GM18517 (cell line): Measurements from ENCODE around the gene IRF7.
"Not testable (repeated sequence)": the region's sequence is repeated elsewhere in the genome, so short reads cannot be mapped to it uniquely, and the experiment has no call there.

ENCODE experiments used
- ATAC-seq: cut with Tn5 transposase; IDR thresholded peaks from one replicate; pipeline ENCODE4 v1.9.1; 2021; ENCODE audit warnings: mild to moderate bottlenecking, moderate library complexity; ENCODE audit not compliant: unreplicated experiment

The IRF7 gene

DNA sequence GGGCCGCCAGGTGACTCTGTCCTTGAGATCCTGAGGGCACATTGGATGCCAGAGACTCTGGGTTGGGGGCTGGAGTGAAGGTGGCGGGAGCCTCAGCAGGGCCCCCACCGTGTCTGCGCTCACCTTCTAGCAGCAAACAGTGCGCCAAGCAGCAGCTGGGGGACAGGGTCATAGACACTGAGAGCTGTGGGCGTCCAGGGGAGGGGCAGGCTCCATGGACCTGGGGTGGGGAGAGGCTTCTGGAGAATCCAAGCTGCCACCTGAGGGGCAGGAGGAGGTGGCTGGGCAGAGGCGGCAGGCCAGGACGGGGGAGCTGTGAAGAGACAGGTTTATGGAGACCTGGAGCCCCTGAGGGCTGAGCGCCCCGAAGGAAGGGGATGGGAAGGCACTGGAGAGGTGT is 31.5 kb downstream of the IRF7 start:
- ATAC-seq, result no peak

- no peak for ATAC-seq
Observed at GRCh38 chr11:581752-582151, 34.0 kb downstream of the IRF7 start.

- ATAC-seq, result no peak
Observed at GRCh38 chr11:581342-581741, 34.4 kb downstream of the IRF7 start.

GRCh38 chr11:579830-580601 is 35.7 kb downstream of the IRF7 start:
- ATAC-seq, result no peak

GRCh38 chr11:578276-579035 is 37.3 kb downstream of the IRF7 start:
- ATAC-seq, result no peak

DNA sequence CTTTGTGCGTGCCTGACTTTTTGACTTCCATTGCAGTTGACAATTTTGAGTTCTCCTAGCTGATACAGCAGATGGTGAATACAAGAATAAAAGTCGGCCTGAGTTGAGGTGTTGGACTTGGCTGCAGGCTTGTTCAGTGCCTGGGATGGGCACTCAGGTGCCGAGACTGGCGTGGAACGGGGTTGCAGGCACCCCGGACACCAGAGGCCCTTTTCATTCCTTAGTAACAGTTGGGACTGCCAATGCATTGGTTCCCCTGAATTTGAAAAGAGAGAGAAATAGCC is 38.2 kb downstream of the IRF7 start:
- no peak for ATAC-seq

GRCh38 chr11:576811-577610 is 38.7 kb downstream of the IRF7 start:
- no peak for ATAC-seq

GRCh38 chr11:575996-576768 is 39.6 kb downstream of the IRF7 start, which contains the start of gene PHRF1:
TSS of gene PHRF1 (plus strand) at chr11:576470. CDS start at chr11:581513, 5,043 bp downstream.
- ATAC-seq, result peak; percentile 91

- no peak for ATAC-seq
Observed at GRCh38 chr11:575313-575995, 40.3 kb downstream of the IRF7 start.

DNA sequence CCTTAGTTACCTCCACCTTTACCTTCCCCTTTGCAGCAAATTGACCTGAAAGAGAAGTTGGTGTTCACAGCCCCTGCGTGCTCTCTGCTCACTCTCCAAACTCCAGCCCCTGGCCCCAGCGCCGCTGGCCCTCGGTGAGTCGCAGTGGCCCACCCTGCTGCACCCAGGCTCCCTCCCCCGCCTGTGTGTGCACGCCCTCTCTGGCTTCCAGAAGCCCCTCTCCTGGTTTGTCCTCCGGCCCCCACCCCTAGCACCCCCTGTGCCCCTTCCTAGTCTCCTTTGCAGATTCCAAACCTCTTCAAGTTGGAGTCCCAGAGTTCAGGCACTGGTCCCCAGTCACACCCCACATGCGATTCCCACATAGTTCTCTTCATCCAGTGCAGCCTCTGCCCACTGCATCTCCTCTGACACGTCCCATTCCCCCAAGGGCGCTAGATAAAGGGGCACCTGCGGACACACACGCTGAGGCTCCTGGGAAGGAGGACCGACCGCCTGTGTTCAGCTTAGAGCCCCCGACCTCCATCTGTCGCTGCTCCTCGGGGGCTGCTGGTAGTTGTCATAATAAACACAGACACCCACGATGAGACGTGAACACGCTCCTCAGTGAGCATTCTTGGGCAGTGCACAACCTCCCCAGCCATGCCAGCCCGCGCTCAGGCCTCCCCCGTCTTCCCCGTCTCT is 41.0 kb downstream of the IRF7 start:
- no peak for ATAC-seq

- not testable (repeated sequence) for ATAC-seq
Observed at GRCh38 chr11:574031-574570, 41.6 kb downstream of the IRF7 start.

- no peak for ATAC-seq
Observed at GRCh38 chr11:573146-573759, 42.5 kb downstream of the IRF7 start.

DNA sequence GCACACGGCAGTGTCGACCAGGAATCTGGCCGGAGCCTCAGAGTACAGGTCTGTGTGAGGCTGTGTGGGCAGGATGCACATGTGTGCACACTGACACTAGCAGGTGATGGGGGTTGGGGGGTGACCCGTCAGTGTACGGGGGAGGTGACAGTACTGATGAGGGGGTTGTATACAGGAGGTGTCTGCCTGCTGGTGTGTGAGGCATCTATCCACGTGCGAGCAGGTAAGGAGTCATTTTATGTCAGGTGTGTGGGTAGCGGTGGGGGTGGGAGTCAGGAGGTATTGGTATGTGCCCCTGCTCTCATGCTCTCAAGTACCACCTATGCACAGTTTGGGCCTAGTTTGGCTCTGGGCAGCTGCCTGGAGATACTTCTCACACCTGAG is 44.0 kb downstream of the IRF7 start:
- no peak for ATAC-seq

DNA sequence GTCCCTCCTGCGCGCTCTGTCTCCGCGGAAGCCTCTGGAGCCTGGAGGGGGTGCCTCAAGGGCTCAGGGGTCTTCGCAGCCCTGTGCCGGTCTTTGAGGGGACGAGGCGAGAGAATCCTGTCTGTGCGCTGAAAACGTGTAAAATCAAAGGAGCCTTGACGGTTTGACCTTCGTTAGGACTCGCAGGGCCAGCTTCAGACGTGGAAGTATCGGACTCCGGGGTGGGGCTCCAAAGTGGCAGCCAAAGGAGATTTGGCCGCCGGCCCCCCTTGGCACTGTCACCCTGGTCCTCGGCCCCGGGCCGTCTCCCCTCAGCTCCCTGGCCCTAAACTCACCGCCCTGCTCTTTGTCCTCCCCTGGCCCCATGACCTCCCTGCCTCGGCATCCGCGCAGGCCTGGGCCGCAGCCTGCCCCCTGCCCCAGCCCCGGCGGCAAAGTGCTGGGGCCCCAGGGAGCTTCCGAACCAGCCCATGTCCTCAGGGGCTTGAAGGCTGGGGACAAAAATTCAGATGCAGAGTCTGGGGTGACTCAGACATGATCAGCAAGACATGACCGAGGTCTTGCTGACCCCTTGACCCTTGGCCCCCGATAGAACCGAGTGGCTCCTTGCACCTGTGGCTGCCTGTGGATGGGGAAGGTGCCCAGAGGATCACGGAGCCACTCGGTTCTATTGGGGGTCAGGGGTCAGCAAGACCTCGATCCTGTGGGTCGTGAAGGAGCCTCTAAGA is 46.4 kb downstream of the IRF7 start:
- no peak for ATAC-seq

- peak; percentile 86 for ATAC-seq
Observed at GRCh38 chr11:568306-569157, 47.2 kb downstream of the IRF7 start.

- no peak for ATAC-seq
Observed at GRCh38 chr11:567629-568292, 48.0 kb downstream of the IRF7 start.
